Mammary epithelial cell (primary cell): ENCODE results near the gene CHD5.

Experiments
- EZH2 ChIP-seq: IDR thresholded peaks from 2 replicates; pipeline ENCODE4 v1.6.1; 2012; ENCODE audit warnings: low read length, inconsistent platforms, borderline replicate concordance
- TF ChIP-seq, protein P1 (sequence below), 2 donors: IDR thresholded peaks in 1 of 2; conservative IDR thresholded peaks in 1 of 2; 2 replicates each; pipeline ENCODE4 v1.5.1; 2011 to 2012; ENCODE audit warnings: inconsistent platforms in 2 of 2, low read length in 2 of 2, mild to moderate bottlenecking in 2 of 2, control low read depth in 1 of 2, low read depth in 1 of 2; ENCODE audit not compliant: insufficient read depth in 1 of 2; ENCODE audit errors: extremely low read depth in 1 of 2

- TF ChIP-seq, protein P1, sequence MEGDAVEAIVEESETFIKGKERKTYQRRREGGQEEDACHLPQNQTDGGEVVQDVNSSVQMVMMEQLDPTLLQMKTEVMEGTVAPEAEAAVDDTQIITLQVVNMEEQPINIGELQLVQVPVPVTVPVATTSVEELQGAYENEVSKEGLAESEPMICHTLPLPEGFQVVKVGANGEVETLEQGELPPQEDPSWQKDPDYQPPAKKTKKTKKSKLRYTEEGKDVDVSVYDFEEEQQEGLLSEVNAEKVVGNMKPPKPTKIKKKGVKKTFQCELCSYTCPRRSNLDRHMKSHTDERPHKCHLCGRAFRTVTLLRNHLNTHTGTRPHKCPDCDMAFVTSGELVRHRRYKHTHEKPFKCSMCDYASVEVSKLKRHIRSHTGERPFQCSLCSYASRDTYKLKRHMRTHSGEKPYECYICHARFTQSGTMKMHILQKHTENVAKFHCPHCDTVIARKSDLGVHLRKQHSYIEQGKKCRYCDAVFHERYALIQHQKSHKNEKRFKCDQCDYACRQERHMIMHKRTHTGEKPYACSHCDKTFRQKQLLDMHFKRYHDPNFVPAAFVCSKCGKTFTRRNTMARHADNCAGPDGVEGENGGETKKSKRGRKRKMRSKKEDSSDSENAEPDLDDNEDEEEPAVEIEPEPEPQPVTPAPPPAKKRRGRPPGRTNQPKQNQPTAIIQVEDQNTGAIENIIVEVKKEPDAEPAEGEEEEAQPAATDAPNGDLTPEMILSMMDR (conservative IDR thresholded peaks at IDR 0.05 in 1 of 2, IDR thresholded peaks at IDR 0.05 in 1 of 2; ENCODE audit: extremely low read depth in 1 of 2, insufficient read depth in 1 of 2, low read depth in 1 of 2, low read length in 2 of 2), result no peak
- no peak for TF ChIP-seq EZH2
These were observed 63.1 kb downstream of the CHD5 start for GRCh38 chr1:6117064-6117463.
